H1 (cell line): ENCODE data around the gene LENG9. TPM values are rescaled to one million over a fixed set of nuclear protein-coding genes. Genes with fewer than 3 reads are reported as not detected.

Experiments
- CTCF ChIA-PET: fragments of 300-600 bp; sonication (Branson Sonifier 250); formaldehyde crosslinking; loops from one replicate; lab custom pipeline; 2021; ENCODE audit not compliant: partially characterized antibody; lab: Charles Lee
- POLR2A ChIA-PET: fragments of 300-600 bp; sonication (Branson Sonifier 250); formaldehyde crosslinking; loops from one replicate; lab custom pipeline; 2021; ENCODE audit warnings: inconsistent platforms; ENCODE audit not compliant: partially characterized antibody; lab: Charles Lee
- DNase-seq, 2 experiments: peaks; one replicate each; pipeline versions ENCODE4 v3.0.0 to v3.0.0-alpha.2; 2010 to 2022; ENCODE audit warnings: low spot score in 2 of 2, low read depth in 1 of 2, mixed read lengths in 1 of 2
- FAIRE-seq: peaks from 2 replicates; lab custom pipeline; 2011; peaks lifted over from hg19 to GRCh38; lab: Jason Lieb, UNC
- H2AFZ ChIP-seq: 2 replicates; pipeline ENCODE4 v1.8.1; 2012; ENCODE audit warnings: low read length, inconsistent platforms
- H2AK5ac ChIP-seq: 2 replicates; pipeline ENCODE4 v1.6.1; 2013; ENCODE audit warnings: low read depth, low read length
- H2BK120ac ChIP-seq: replicated peaks from 2 replicates; pipeline ENCODE3; 2013; ENCODE audit warnings: low read depth, low read length, inconsistent platforms
- H2BK12ac ChIP-seq: 2 replicates; pipeline ENCODE4 v1.6.1; 2013; ENCODE audit warnings: low read depth, low read length
- H2BK15ac ChIP-seq: 2 replicates; pipeline ENCODE4 v1.6.1; 2013; ENCODE audit warnings: low read length
- H2BK20ac ChIP-seq: 2 replicates; pipeline ENCODE4 v1.6.1; 2013; ENCODE audit warnings: low read length
- H2BK5ac ChIP-seq: 2 replicates; pipeline ENCODE4 v1.6.1; 2013; ENCODE audit warnings: low read depth, low read length
- H3K14ac ChIP-seq: 2 replicates; pipeline ENCODE4 v1.6.1; 2013; ENCODE audit warnings: inconsistent platforms; ENCODE audit not compliant: insufficient read length
- H3K18ac ChIP-seq: 2 replicates; pipeline ENCODE4 v1.6.1; 2013; ENCODE audit warnings: low read length; ENCODE audit errors: extremely low read depth
- H3K23ac ChIP-seq: 2 replicates; pipeline ENCODE4 v1.6.1; 2013; ENCODE audit warnings: inconsistent platforms; ENCODE audit not compliant: insufficient read length
- H3K23me2 ChIP-seq: 2 replicates; pipeline ENCODE4 v1.6.1; 2013; ENCODE audit warnings: low read depth, low read length
- H3K27ac ChIP-seq: 2 replicates; pipeline ENCODE4 v1.6.1; 2011; ENCODE audit warnings: low read depth, low read length, inconsistent platforms
- H3K27me3 ChIP-seq, 4 experiments: replicated peaks in 1 of 4; 1 replicate in 1 of 4; 2 replicates in 3 of 4; pipeline versions ENCODE4 v1.6.1 to v1.8.1; 2011 to 2013; ENCODE audit warnings: low read length in 3 of 4, mild to moderate bottlenecking in 3 of 4, inconsistent platforms in 2 of 4, mixed read lengths in 2 of 4, moderate library complexity in 1 of 4; ENCODE audit not compliant: control insufficient read depth in 3 of 4, insufficient read depth in 3 of 4; ENCODE audit errors: extremely low read depth in 1 of 4
- H3K36me3 ChIP-seq, 4 experiments: 2 replicates each; pipeline versions ENCODE4 v1.6.1 to v1.8.1; 2011 to 2013; ENCODE audit warnings: mild to moderate bottlenecking in 4 of 4, low read length in 3 of 4, moderate library complexity in 2 of 4, control low read depth in 1 of 4, inconsistent platforms in 1 of 4; ENCODE audit not compliant: insufficient read depth in 4 of 4, control insufficient read depth in 2 of 4
- H3K4ac ChIP-seq: replicated peaks from 2 replicates; pipeline ENCODE3; 2013; ENCODE audit warnings: low read length, low read depth, mixed read lengths, inconsistent platforms; ENCODE audit not compliant: insufficient read length
- H3K4me1 ChIP-seq, 4 experiments: replicated peaks in 1 of 4; 1 replicate in 1 of 4; 2 replicates in 3 of 4; pipeline versions ENCODE4 v1.6.1 to v1.8.1; 2011 to 2013; ENCODE audit warnings: low read length in 3 of 4, inconsistent platforms in 2 of 4, mixed read lengths in 1 of 4; ENCODE audit not compliant: insufficient read depth in 4 of 4, control insufficient read depth in 3 of 4
- H3K4me2 ChIP-seq, 2 experiments: 2 replicates each; pipeline versions ENCODE4 v1.6.1 to v1.8.1; 2011 to 2013; ENCODE audit warnings: low read depth in 2 of 2, low read length in 2 of 2, control low read depth in 1 of 2, inconsistent platforms in 1 of 2, mild to moderate bottlenecking in 1 of 2; ENCODE audit not compliant: insufficient read depth in 1 of 2
- H3K4me3 ChIP-seq, 4 experiments: fragments of 200-600, 300-600 bp in 1 of 4; sonication (generic), shearing (Covaris generic), sonication (Bioruptor Twin) in 1 of 4; 2 replicates each; pipeline versions ENCODE4 v1.5.1 to v1.8.1; 2011 to 2016; ENCODE audit warnings: low read length in 4 of 4, low read depth in 3 of 4, control low read depth in 2 of 4, inconsistent platforms in 2 of 4, mild to moderate bottlenecking in 2 of 4, mixed read lengths in 1 of 4, moderate library complexity in 1 of 4; ENCODE audit not compliant: insufficient read depth in 2 of 4; ENCODE audit errors: extremely low read depth in 1 of 4
- H3K56ac ChIP-seq: replicated peaks from 2 replicates; pipeline ENCODE3; 2013; ENCODE audit warnings: low read depth, mild to moderate bottlenecking, mixed read lengths, low read length, inconsistent platforms; ENCODE audit not compliant: insufficient read length
- H3K79me1 ChIP-seq: 2 replicates; pipeline ENCODE4 v1.6.1; 2013; ENCODE audit warnings: low read depth, low read length, control low read depth
- H3K79me2 ChIP-seq, 2 experiments: 2 replicates each; pipeline versions ENCODE4 v1.6.1 to v1.8.1; 2012 to 2013; ENCODE audit warnings: low read length in 2 of 2, mild to moderate bottlenecking in 2 of 2, inconsistent platforms in 1 of 2; ENCODE audit not compliant: insufficient read depth in 2 of 2, control insufficient read depth in 1 of 2
- H3K9ac ChIP-seq, 4 experiments: replicated peaks in 1 of 4; 1 replicate in 1 of 4; 2 replicates in 3 of 4; pipeline versions ENCODE4 v1.6.1 to v1.8.1; 2011 to 2013; ENCODE audit warnings: low read depth in 3 of 4, low read length in 3 of 4, control low read depth in 2 of 4, mild to moderate bottlenecking in 2 of 4, moderate library complexity in 2 of 4, inconsistent platforms in 1 of 4; ENCODE audit errors: extremely low read depth in 1 of 4
- H3K9me3 ChIP-seq, 2 experiments: 2 replicates each; pipeline versions ENCODE4 v1.6.1 to v1.8.1; 2012 to 2013; ENCODE audit warnings: mild to moderate bottlenecking in 2 of 2, moderate library complexity in 2 of 2, control low read depth in 1 of 2, inconsistent platforms in 1 of 2, low read depth in 1 of 2, low read length in 1 of 2, mixed read lengths in 1 of 2; ENCODE audit not compliant: insufficient read depth in 2 of 2
- H4K20me1 ChIP-seq, 2 experiments: replicated peaks in 1 of 2; 2 replicates each; pipeline versions ENCODE3 to v1.8.1; 2011 to 2013; ENCODE audit warnings: inconsistent platforms in 2 of 2, low read length in 2 of 2, mild to moderate bottlenecking in 1 of 2; ENCODE audit not compliant: insufficient read depth in 2 of 2, control insufficient read depth in 1 of 2
- H4K5ac ChIP-seq: 2 replicates; pipeline ENCODE4 v1.6.1; 2013; ENCODE audit warnings: low read length, low read depth, mixed read lengths, inconsistent platforms; ENCODE audit not compliant: insufficient read length
- H4K8ac ChIP-seq: 2 replicates; pipeline ENCODE4 v1.8.0; 2013; ENCODE audit warnings: mild to moderate bottlenecking, moderate library complexity, low read length, inconsistent platforms; ENCODE audit not compliant: insufficient read depth; ENCODE audit errors: extremely low read depth
- H4K91ac ChIP-seq: replicated peaks from 2 replicates; pipeline ENCODE3; 2013; ENCODE audit warnings: low read length, mixed read lengths, inconsistent platforms; ENCODE audit not compliant: insufficient read length
- EZH2 ChIP-seq: fragments of 200-600 bp; sonication (generic); IDR thresholded peaks from 2 replicates; pipeline ENCODE4 v1.7.1; 2012; ENCODE audit warnings: low read depth, mild to moderate bottlenecking, moderate library complexity, low read length, inconsistent platforms; ENCODE audit not compliant: severe bottlenecking
- KDM1A ChIP-seq: fragments of 200-600, 300-600 bp; sonication (generic); IDR thresholded peaks from 2 replicates; pipeline ENCODE4 v1.7.1; 2016; ENCODE audit warnings: mild to moderate bottlenecking, low read length, borderline replicate concordance
- WGBS, 2 experiments: shearing (Covaris generic) in 1 of 2; methylation state at CpG; one replicate each; pipeline versions ENCODE4 v1.1.6 to v1.1.7; 2013 to 2015; ENCODE audit warnings: low lambda C conversion rate in 2 of 2, mixed read lengths in 2 of 2, inconsistent platforms in 1 of 2, low coverage in 1 of 2, missing lambda C conversion rate in 1 of 2; ENCODE audit not compliant: insufficient replicate concordance in 2 of 2, insufficient coverage in 1 of 2, insufficient read length in 1 of 2; ENCODE audit errors: extremely low coverage in 1 of 2, missing lambda C conversion rate in 1 of 2; 5-methylcytosine and 5-hydroxymethylcytosine counted together
- polyA plus RNA-seq, 7 experiments: library from polyadenylated mRNA; depleted of rRNA in 3 of 7; stranded (reverse) in 5 of 7; unstranded in 2 of 7; fragments of >200 nt in 5 of 7; fragments of 200-250 nt in 2 of 7; gene quantifications; 1 replicate in 5 of 7; 2 replicates in 1 of 7; 4 replicates in 1 of 7; pipeline versions ENCODE4 v1.2.1 to v1.2.3, GENCODE V29; 2011 to 2013; ENCODE audit warnings: missing spikeins in 2 of 7, mixed read lengths in 2 of 7
- total RNA-seq: library from RNA; stranded (reverse); fragmentation: NEBNext Ultra II Directional; extraction: Animal tissue kit (Norgen Biotek cat#: 25700); gene quantifications from 2 replicates; pipeline ENCODE4 v1.2.1, GENCODE V29; 2021

LENG9 gene
- total and polyA plus RNA-seq, 2 of the 8 experiments (the other 6 are each of a cell fraction or from before 2014, with no cell fraction given), result 1.6 to 3.9 TPM

- H3K4me3 ChIP-seq, result peak overlapping the region in 1 of 4 experiments; percentile 59; a peak in 1 of 8 replicates
These were observed 44.4 kb downstream of the LENG9 start for GRCh38 chr19:54418930-54419800.

More at GRCh38 chr19:54418930-54419800, 44.4 kb downstream of the LENG9 start:
- Histone ChIP-seq H2AK5ac (peak overlapping the region; percentile 58; the same call in 1 of the 2 replicates), H3K27ac (no peak overlapping the region), H3K79me2 (peaks cover 7 to 8% of the 10 kb centered on the region in 2 experiments; a peak in 2 of 4 replicates), H3K14ac (no peak overlapping the region), H4K8ac (no peak overlapping the region), H3K9me3 (peaks cover 0 to 6% of the 10 kb centered on the region in 2 experiments; a peak in 1 of 4 replicates), H4K20me1 (peaks cover 0 to 9% of the 10 kb centered on the region in 2 experiments), H2BK20ac (peak overlapping the region; percentile 92), H2BK120ac (peak overlapping the region; percentile 65), H3K27me3 (peaks cover 4 to 23% (median 19%) of the 10 kb centered on the region in 4 experiments), H3K4ac (peak overlapping the region; percentile 28), H2BK15ac (0 out of 2 replicates have a peak overlapping the region, but pooled peaks have one; percentile 66), H3K18ac (peak overlapping the region; percentile 97), H2BK12ac (peak overlapping the region; percentile 68; the same call in 1 of the 2 replicates), H2AFZ (no peak overlapping the region), H4K91ac (peak overlapping the region; percentile 35), H3K79me1 (peaks cover 16% of the 10 kb centered on the region), H3K23ac (no peak overlapping the region), H3K23me2 (peaks cover 17% of the 10 kb centered on the region), H3K9ac (no peak overlapping the region), H4K5ac (peak overlapping the region; percentile 12), H3K4me1 (peaks cover 15 to 50% (median 38%) of the 10 kb centered on the region in 4 experiments), H3K56ac (no peak overlapping the region), H2BK5ac (peak overlapping the region; percentile 97; the same call in 1 of the 2 replicates), H3K36me3 (peaks cover 0 to 16% (median under 1%) of the 10 kb centered on the region in 4 experiments; a peak in 6 of 8 replicates), H3K4me2 (peak overlapping the region; percentile 44 to 86; a peak in 3 of 4 replicates)
- ChIA-PET CTCF (interaction anchor here (0.7 to 4.9 kb wide), 6 partner anchors 11 to 30 kb away, joined by 3 to 58 read pairs (median 15); partner anchors contain the start of gene LENG8), POLR2A (interaction anchor here (0.8 to 5.6 kb wide), 9 partner anchors 15 to 282 kb away, joined by 3 to 133 read pairs (median 4); partner anchors contain the start of genes LENG8 and LENG9)
- peak in 1 of 2 experiments; percentile 51 for DNase-seq
- TF ChIP-seq EZH2, result no peak
- peak; percentile 92 for TF ChIP-seq KDM1A
- 85% methylated on average over 14 of the region's 26 CpGs; no CpG with 5 or more reads in 1 of the 2 experiments for WGBS, 2 experiments
- no peak for FAIRE-seq
